Spleen (tissue), 7 donors: ENCODE data around the gene IL3.

Experiments
- CTCF ChIP-seq, 11 experiments: fragments of 200-600 bp in 7 of 11; fragments of 450-650 bp in 4 of 11; sonication (generic) in 4 of 11; IDR thresholded peaks in 8 of 11; conservative IDR thresholded peaks in 3 of 11; 1 replicate in 7 of 11; 2 replicates in 4 of 11; pipeline versions ENCODE4 v1.4.0 to v1.8.0; 2016 to 2021; ENCODE audit warnings: antibody characterized with exemption in 11 of 11, inconsistent platforms in 4 of 11, mild to moderate bottlenecking in 1 of 11
- POLR2A ChIP-seq, 3 donors: fragments of 450-650 bp; IDR thresholded peaks; one replicate each; pipeline ENCODE4 v1.5.1; 2017; ENCODE audit warnings: antibody characterized with exemption in 3 of 3, mild to moderate bottlenecking in 1 of 3
- donor health status: DM: no; HTN: no; CAD: no; lungs with moderate emphysema.
- donor health status: DM: no; HTN: no; CAD: no.
- donor health status: DM: no; HTN: no; CAD: no.

GRCh38 chr5:132022737-132023136, 37.7 kb upstream of the IL3 start:
- TF ChIP-seq CTCF (IDR thresholded peaks at IDR 0.05 in 8 of 11, conservative IDR thresholded peaks at IDR 0.05 in 3 of 11) (no peak), POLR2A (IDR thresholded peaks at IDR 0.05) (no peak)
